ENCODE measurements around the gene ASCL1. TPM values are rescaled to one million over a fixed set of nuclear protein-coding genes. Genes with fewer than 3 reads are reported as not detected.

Gene ASCL1
- total RNA-seq, 1 experiment from 2014 or later = 0.07 TPM

DNA sequence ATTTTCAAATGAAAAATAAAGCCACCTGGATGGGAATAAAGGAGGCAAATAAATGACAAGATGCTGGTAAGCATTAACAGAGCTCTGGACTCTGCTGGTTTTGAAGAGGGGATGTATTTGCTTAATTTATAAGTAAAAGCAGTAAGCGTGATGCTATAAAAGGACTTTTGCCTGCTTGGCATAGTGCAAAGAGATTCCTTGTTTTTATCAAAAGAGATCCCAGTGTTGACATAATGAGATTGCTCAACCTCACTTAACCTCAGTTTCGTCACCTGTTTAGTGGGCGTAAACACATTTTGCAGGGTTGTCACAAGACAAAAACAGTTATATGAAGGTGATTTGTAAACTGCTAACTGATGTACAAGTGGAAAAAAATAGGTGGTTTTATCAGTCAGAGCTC, 13.8 kb downstream of the ASCL1 start:
- H3K36me3 Mint-ChIP-seq = no peaks in the 10 kb centered on the region
- TF ChIP-seq ZNF416 (CRISPR knock-in tag; IDR thresholded peaks at IDR 0.05) = no peak
- TF ChIP-seq NFYB (CRISPR knock-in tag; conservative IDR thresholded peaks at IDR 0.05; ENCODE audit: low read depth) = no peak
- no peak for TF ChIP-seq ZBTB21 (CRISPR knock-in tag; IDR thresholded peaks at IDR 0.05; ENCODE audit: borderline replicate concordance)
- TF ChIP-seq, protein P1, sequence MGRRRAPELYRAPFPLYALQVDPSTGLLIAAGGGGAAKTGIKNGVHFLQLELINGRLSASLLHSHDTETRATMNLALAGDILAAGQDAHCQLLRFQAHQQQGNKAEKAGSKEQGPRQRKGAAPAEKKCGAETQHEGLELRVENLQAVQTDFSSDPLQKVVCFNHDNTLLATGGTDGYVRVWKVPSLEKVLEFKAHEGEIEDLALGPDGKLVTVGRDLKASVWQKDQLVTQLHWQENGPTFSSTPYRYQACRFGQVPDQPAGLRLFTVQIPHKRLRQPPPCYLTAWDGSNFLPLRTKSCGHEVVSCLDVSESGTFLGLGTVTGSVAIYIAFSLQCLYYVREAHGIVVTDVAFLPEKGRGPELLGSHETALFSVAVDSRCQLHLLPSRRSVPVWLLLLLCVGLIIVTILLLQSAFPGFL (CRISPR knock-in tag; IDR thresholded peaks at IDR 0.05; ENCODE audit: borderline replicate concordance) = no peak
- TF ChIP-seq, protein P2, sequence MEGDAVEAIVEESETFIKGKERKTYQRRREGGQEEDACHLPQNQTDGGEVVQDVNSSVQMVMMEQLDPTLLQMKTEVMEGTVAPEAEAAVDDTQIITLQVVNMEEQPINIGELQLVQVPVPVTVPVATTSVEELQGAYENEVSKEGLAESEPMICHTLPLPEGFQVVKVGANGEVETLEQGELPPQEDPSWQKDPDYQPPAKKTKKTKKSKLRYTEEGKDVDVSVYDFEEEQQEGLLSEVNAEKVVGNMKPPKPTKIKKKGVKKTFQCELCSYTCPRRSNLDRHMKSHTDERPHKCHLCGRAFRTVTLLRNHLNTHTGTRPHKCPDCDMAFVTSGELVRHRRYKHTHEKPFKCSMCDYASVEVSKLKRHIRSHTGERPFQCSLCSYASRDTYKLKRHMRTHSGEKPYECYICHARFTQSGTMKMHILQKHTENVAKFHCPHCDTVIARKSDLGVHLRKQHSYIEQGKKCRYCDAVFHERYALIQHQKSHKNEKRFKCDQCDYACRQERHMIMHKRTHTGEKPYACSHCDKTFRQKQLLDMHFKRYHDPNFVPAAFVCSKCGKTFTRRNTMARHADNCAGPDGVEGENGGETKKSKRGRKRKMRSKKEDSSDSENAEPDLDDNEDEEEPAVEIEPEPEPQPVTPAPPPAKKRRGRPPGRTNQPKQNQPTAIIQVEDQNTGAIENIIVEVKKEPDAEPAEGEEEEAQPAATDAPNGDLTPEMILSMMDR (IDR thresholded peaks at IDR 0.05) = no peak
- no peak for TF ChIP-seq NFATC4 (CRISPR knock-in tag; IDR thresholded peaks at IDR 0.05)
- no peak for TF ChIP-seq NR2C2 (CRISPR knock-in tag; IDR thresholded peaks at IDR 0.05)
- TF ChIP-seq, protein P3, sequence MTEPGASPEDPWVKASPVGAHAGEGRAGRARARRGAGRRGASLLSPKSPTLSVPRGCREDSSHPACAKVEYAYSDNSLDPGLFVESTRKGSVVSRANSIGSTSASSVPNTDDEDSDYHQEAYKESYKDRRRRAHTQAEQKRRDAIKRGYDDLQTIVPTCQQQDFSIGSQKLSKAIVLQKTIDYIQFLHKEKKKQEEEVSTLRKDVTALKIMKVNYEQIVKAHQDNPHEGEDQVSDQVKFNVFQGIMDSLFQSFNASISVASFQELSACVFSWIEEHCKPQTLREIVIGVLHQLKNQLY (CRISPR knock-in tag; IDR thresholded peaks at IDR 0.05) = no peak
- TF ChIP-seq, protein P4, sequence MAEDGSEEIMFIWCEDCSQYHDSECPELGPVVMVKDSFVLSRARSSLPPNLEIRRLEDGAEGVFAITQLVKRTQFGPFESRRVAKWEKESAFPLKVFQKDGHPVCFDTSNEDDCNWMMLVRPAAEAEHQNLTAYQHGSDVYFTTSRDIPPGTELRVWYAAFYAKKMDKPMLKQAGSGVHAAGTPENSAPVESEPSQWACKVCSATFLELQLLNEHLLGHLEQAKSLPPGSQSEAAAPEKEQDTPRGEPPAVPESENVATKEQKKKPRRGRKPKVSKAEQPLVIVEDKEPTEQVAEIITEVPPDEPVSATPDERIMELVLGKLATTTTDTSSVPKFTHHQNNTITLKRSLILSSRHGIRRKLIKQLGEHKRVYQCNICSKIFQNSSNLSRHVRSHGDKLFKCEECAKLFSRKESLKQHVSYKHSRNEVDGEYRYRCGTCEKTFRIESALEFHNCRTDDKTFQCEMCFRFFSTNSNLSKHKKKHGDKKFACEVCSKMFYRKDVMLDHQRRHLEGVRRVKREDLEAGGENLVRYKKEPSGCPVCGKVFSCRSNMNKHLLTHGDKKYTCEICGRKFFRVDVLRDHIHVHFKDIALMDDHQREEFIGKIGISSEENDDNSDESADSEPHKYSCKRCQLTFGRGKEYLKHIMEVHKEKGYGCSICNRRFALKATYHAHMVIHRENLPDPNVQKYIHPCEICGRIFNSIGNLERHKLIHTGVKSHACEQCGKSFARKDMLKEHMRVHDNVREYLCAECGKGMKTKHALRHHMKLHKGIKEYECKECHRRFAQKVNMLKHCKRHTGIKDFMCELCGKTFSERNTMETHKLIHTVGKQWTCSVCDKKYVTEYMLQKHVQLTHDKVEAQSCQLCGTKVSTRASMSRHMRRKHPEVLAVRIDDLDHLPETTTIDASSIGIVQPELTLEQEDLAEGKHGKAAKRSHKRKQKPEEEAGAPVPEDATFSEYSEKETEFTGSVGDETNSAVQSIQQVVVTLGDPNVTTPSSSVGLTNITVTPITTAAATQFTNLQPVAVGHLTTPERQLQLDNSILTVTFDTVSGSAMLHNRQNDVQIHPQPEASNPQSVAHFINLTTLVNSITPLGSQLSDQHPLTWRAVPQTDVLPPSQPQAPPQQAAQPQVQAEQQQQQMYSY (CRISPR knock-in tag; IDR thresholded peaks at IDR 0.05) = no peak
- TF ChIP-seq CREM (CRISPR knock-in tag; IDR thresholded peaks at IDR 0.05) = no peak
- TF ChIP-seq ZNF219 (CRISPR knock-in tag; IDR thresholded peaks at IDR 0.05; ENCODE audit: borderline replicate concordance) = no peak
- TF ChIP-seq NR1H2 (CRISPR knock-in tag; IDR thresholded peaks at IDR 0.05) = no peak

DNA sequence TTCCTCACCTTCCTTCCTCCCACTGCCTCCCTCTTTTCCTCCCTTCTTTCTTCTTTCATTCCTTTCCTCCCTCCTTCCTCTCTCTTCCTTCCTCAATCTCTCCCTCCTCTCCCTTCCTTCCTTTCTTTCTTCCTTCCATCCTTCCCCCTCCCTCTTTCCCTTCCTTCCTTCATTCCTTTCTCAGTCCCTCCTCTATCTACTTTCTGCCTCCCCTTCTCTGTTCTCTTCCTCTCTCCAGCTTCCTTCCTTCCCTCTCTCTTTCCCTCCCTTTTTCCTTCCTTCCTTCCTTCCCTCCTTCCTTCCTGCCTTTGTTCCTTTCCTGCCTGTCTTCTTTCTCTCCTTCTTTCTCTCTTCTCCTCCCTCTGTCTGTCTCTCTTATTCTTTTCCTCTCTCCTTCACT, 16.1 kb downstream of the ASCL1 start:
- peaks cover 9% of the 10 kb centered on the region for H3K4me1 Mint-ChIP-seq
- no peak for ATAC-seq
- no peaks in the 10 kb centered on the region for H3K36me3 Mint-ChIP-seq
- ChIA-PET POLR2A (no interaction called here), CTCF (no interaction called here)
- DNase-seq (ENCODE audit: low spot score) = no peak
- H3K4me3 Mint-ChIP-seq = no peak overlapping the region
- H3K27ac Mint-ChIP-seq = no peak overlapping the region
- H3K9me3 Mint-ChIP-seq = no peaks in the 10 kb centered on the region
- peaks cover 35% of the 10 kb centered on the region for H3K27me3 Mint-ChIP-seq (ENCODE audit: low read depth)
- TF ChIP-seq HMGA2 (CRISPR knock-in tag; IDR thresholded peaks at IDR 0.05) = no peak
- no peak for TF ChIP-seq RORB (CRISPR knock-in tag; IDR thresholded peaks at IDR 0.05)
- TF ChIP-seq, protein P5, sequence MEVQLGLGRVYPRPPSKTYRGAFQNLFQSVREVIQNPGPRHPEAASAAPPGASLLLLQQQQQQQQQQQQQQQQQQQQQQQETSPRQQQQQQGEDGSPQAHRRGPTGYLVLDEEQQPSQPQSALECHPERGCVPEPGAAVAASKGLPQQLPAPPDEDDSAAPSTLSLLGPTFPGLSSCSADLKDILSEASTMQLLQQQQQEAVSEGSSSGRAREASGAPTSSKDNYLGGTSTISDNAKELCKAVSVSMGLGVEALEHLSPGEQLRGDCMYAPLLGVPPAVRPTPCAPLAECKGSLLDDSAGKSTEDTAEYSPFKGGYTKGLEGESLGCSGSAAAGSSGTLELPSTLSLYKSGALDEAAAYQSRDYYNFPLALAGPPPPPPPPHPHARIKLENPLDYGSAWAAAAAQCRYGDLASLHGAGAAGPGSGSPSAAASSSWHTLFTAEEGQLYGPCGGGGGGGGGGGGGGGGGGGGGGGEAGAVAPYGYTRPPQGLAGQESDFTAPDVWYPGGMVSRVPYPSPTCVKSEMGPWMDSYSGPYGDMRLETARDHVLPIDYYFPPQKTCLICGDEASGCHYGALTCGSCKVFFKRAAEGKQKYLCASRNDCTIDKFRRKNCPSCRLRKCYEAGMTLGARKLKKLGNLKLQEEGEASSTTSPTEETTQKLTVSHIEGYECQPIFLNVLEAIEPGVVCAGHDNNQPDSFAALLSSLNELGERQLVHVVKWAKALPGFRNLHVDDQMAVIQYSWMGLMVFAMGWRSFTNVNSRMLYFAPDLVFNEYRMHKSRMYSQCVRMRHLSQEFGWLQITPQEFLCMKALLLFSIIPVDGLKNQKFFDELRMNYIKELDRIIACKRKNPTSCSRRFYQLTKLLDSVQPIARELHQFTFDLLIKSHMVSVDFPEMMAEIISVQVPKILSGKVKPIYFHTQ (CRISPR knock-in tag; IDR thresholded peaks at IDR 0.05) = no peak
- TF ChIP-seq ZNF671 (CRISPR knock-in tag; IDR thresholded peaks at IDR 0.05) = no peak
- no peak for TF ChIP-seq NR2C2 (CRISPR knock-in tag; IDR thresholded peaks at IDR 0.05)
- TF ChIP-seq, protein P6, sequence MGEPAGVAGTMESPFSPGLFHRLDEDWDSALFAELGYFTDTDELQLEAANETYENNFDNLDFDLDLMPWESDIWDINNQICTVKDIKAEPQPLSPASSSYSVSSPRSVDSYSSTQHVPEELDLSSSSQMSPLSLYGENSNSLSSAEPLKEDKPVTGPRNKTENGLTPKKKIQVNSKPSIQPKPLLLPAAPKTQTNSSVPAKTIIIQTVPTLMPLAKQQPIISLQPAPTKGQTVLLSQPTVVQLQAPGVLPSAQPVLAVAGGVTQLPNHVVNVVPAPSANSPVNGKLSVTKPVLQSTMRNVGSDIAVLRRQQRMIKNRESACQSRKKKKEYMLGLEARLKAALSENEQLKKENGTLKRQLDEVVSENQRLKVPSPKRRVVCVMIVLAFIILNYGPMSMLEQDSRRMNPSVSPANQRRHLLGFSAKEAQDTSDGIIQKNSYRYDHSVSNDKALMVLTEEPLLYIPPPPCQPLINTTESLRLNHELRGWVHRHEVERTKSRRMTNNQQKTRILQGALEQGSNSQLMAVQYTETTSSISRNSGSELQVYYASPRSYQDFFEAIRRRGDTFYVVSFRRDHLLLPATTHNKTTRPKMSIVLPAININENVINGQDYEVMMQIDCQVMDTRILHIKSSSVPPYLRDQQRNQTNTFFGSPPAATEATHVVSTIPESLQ (CRISPR knock-in tag; IDR thresholded peaks at IDR 0.05) = no peak
- no peak for TF ChIP-seq JUN (CRISPR knock-in tag; IDR thresholded peaks at IDR 0.05)
- TF ChIP-seq, protein P7, sequence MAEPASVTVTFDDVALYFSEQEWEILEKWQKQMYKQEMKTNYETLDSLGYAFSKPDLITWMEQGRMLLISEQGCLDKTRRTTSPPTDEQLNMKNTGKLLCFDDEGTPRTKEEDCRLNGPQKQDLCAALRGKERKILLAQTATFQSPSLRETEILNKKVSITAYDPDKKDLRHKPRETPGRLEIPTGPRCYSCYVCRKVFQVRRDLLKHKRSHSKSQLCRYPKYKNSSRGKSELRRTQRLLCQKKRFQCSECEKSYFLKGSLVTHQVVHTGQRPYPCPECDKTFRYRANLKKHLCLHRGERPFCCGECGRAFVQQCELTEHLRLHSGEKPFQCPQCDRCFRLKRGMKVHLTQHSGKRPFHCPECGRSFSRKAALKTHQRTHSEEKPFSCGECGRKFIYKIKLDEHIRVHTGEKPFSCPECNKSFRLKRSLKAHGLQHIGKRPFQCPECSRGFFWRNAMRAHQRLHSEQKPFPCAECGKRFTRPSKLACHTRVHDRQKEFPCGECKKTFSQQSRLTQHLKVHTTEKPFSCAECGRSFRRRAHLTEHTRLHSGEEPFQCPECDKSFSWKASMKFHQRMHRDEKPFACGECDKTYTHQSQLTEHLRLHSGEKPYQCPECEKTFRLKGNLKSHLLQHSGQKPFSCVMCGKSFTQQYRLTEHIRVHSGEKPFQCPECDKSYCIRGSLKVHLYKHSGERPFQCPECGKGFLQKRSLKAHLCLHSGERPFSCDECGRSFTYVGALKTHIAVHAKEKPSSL (CRISPR knock-in tag; conservative IDR thresholded peaks at IDR 0.05) = no peak
- TF ChIP-seq, protein P8, sequence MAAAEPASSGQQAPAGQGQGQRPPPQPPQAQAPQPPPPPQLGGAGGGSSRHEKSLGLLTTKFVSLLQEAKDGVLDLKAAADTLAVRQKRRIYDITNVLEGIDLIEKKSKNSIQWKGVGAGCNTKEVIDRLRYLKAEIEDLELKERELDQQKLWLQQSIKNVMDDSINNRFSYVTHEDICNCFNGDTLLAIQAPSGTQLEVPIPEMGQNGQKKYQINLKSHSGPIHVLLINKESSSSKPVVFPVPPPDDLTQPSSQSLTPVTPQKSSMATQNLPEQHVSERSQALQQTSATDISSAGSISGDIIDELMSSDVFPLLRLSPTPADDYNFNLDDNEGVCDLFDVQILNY (CRISPR knock-in tag; IDR thresholded peaks at IDR 0.05) = no peak
- TF ChIP-seq MYBL2 (CRISPR knock-in tag; IDR thresholded peaks at IDR 0.05) = no peak

More for the DNA sequence above, 13.8 kb downstream of the ASCL1 start:
- Mint-ChIP-seq H3K4me3 (no peak overlapping the region), H3K27ac (no peak overlapping the region), H3K27me3 (ENCODE audit: low read depth) (peaks cover 59% of the 10 kb centered on the region), H3K4me1 (peaks cover 14% of the 10 kb centered on the region), H3K9me3 (no peaks in the 10 kb centered on the region)
- POLR2A ChIA-PET = no interaction called here
- DNase-seq (ENCODE audit: low spot score) (no peak), ATAC-seq (no peak)
- CTCF ChIA-PET = interaction anchor here (1.5 kb wide), 1 partner anchor 21 kb away, joined by 5 read pairs; no protein-coding TSS in a partner anchor
